ENCODE results near the gene FRS3. TPM values are rescaled to one million over a fixed set of nuclear protein-coding genes. Genes with fewer than 3 reads are reported as not detected.

FRS3 gene
- total and polyA plus RNA-seq, 2 of the 13 experiments (the other 11 are each of a cell fraction or from before 2014, with no cell fraction given) = 3.0 to 7.4 TPM

DNA sequence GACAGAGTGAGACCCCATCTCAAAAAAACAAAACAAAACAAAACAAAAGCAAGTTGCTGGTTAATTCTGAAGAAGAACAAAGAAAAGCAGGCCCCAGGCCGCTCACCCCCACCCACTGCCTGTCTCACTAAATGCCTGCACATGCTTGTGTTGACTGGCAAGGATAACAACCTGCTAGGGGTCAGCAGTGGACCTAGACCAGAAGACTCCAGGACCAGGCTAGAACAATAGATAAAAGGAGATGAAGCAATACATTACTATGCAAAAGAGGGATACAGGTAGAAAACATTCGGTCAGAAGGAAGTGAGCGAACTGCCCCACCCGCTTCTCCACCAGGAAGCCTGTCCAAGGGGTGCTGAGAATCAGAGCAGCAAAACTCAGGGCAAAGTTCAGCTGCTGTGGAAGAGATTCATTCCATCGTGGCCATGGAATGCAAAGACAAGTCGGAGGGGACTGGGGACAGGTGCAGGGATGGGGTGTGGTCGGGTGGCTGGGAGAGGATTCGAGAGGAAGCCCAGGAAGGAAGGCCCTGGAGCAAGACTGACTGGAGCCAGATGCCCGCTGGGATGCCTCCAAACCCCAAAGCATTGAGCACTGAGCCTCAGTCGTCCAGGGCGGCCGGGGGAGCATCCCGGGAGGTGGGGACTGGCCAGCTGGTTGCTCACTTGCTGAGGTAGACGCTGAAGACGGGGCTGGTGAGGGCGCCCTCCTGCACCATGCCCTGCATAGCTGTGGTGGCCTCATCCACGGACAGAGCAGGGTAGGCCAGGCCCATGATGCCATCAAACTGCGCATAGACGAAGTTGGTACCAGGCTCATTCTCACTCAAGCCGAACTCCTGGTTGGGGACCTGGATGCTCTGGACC, 37.8 kb downstream of the FRS3 start (continued):
- TF ChIP-seq, protein P1, sequence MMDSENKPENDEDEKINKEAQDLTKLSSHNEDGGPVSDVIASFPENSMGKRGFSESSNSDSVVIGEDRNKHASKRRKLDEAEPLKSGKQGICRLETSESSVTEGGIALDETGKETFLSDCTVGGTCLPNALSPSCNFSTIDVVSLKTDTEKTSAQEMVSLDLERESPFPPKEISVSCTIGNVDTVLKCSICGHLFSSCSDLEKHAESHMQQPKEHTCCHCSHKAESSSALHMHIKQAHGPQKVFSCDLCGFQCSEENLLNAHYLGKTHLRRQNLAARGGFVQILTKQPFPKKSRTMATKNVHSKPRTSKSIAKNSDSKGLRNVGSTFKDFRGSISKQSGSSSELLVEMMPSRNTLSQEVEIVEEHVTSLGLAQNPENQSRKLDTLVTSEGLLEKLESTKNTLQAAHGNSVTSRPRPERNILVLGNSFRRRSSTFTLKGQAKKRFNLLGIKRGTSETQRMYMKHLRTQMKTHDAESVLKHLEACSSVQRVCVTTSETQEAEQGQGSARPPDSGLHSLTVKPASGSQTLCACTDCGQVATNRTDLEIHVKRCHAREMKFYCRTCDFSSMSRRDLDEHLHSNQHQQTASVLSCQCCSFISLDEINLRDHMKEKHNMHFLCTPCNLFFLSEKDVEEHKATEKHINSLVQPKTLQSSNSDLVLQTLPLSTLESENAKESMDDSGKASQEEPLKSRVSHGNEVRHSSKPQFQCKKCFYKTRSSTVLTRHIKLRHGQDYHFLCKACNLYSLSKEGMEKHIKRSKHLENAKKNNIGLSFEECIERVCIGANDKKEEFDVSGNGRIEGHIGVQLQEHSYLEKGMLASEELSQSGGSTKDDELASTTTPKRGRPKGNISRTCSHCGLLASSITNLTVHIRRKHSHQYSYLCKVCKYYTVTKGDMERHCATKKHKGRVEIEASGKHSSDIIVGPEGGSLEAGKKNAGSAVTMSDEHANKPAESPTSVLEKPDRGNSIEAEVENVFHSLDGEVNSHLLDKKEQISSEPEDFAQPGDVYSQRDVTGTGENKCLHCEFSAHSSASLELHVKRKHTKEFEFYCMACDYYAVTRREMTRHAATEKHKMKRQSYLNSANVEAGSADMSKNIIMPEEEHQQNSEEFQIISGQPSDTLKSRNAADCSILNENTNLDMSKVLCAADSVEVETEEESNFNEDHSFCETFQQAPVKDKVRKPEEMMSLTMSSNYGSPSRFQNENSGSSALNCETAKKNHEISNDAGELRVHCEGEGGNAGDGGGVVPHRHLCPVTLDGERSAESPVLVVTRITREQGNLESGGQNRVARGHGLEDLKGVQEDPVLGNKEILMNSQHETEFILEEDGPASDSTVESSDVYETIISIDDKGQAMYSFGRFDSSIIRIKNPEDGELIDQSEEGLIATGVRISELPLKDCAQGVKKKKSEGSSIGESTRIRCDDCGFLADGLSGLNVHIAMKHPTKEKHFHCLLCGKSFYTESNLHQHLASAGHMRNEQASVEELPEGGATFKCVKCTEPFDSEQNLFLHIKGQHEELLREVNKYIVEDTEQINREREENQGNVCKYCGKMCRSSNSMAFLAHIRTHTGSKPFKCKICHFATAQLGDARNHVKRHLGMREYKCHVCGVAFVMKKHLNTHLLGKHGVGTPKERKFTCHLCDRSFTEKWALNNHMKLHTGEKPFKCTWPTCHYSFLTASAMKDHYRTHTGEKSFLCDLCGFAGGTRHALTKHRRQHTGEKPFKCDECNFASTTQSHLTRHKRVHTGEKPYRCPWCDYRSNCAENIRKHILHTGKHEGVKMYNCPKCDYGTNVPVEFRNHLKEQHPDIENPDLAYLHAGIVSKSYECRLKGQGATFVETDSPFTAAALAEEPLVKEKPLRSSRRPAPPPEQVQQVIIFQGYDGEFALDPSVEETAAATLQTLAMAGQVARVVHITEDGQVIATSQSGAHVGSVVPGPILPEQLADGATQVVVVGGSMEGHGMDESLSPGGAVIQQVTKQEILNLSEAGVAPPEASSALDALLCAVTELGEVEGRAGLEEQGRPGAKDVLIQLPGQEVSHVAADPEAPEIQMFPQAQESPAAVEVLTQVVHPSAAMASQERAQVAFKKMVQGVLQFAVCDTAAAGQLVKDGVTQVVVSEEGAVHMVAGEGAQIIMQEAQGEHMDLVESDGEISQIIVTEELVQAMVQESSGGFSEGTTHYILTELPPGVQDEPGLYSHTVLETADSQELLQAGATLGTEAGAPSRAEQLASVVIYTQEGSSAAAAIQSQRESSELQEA (CRISPR knock-in tag; IDR thresholded peaks at IDR 0.05; ENCODE audit: not compliant biosample characterization) = no peak
- TF ChIP-seq ZNF234 (CRISPR knock-in tag; conservative IDR thresholded peaks at IDR 0.05) (no peak), YY1 (IDR thresholded peaks at IDR 0.05; ENCODE audit: insufficient read depth, insufficient replicate concordance, low read depth, low read length) (no peak), HNRNPLL (IDR thresholded peaks at IDR 0.05; ENCODE audit: low read depth, low read length, poor library complexity, severe bottlenecking) (no peak), ZSCAN31 (CRISPR knock-in tag; IDR thresholded peaks at IDR 0.05; ENCODE audit: low read depth) (no peak), HNRNPL (IDR thresholded peaks at IDR 0.05; ENCODE audit: low read depth, low read length) (0 out of 2 replicates have a peak, but pooled peaks have one; percentile 33), ZNF839 (CRISPR knock-in tag; IDR thresholded peaks at IDR 0.05; ENCODE audit: borderline replicate concordance) (no peak)
- TF ChIP-seq, protein P2, sequence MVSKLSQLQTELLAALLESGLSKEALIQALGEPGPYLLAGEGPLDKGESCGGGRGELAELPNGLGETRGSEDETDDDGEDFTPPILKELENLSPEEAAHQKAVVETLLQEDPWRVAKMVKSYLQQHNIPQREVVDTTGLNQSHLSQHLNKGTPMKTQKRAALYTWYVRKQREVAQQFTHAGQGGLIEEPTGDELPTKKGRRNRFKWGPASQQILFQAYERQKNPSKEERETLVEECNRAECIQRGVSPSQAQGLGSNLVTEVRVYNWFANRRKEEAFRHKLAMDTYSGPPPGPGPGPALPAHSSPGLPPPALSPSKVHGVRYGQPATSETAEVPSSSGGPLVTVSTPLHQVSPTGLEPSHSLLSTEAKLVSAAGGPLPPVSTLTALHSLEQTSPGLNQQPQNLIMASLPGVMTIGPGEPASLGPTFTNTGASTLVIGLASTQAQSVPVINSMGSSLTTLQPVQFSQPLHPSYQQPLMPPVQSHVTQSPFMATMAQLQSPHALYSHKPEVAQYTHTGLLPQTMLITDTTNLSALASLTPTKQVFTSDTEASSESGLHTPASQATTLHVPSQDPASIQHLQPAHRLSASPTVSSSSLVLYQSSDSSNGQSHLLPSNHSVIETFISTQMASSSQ (IDR thresholded peaks at IDR 0.05; ENCODE audit: low read depth) = no peak
- TF ChIP-seq, protein P2 (CRISPR knock-in tag; IDR thresholded peaks at IDR 0.05; ENCODE audit: borderline replicate concordance) = no peak
- TF ChIP-seq, protein P3, sequence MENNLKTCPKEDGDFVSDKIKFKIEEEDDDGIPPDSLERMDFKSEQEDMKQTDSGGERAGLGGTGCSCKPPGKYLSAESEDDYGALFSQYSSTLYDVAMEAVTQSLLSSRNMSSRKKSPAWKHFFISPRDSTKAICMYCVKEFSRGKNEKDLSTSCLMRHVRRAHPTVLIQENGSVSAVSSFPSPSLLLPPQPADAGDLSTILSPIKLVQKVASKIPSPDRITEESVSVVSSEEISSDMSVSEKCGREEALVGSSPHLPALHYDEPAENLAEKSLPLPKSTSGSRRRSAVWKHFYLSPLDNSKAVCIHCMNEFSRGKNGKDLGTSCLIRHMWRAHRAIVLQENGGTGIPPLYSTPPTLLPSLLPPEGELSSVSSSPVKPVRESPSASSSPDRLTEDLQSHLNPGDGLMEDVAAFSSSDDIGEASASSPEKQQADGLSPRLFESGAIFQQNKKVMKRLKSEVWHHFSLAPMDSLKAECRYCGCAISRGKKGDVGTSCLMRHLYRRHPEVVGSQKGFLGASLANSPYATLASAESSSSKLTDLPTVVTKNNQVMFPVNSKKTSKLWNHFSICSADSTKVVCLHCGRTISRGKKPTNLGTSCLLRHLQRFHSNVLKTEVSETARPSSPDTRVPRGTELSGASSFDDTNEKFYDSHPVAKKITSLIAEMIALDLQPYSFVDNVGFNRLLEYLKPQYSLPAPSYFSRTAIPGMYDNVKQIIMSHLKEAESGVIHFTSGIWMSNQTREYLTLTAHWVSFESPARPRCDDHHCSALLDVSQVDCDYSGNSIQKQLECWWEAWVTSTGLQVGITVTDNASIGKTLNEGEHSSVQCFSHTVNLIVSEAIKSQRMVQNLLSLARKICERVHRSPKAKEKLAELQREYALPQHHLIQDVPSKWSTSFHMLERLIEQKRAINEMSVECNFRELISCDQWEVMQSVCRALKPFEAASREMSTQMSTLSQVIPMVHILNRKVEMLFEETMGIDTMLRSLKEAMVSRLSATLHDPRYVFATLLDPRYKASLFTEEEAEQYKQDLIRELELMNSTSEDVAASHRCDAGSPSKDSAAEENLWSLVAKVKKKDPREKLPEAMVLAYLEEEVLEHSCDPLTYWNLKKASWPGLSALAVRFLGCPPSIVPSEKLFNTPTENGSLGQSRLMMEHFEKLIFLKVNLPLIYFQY (CRISPR knock-in tag; IDR thresholded peaks at IDR 0.05; ENCODE audit: borderline replicate concordance) = no peak
